ENCODE data around the gene MX2. TPM values are rescaled to one million over a fixed set of nuclear protein-coding genes. Genes with fewer than 3 reads are reported as not detected.

The MX2 gene
- total and polyA plus RNA-seq, 2 of the 4 experiments (the other 2 are of a cell fraction), result 0.53 to 0.54 TPM

GRCh38 chr21:41327753-41328152, 34.1 kb upstream of the MX2 start:
- Histone ChIP-seq H2BK5ac (ENCODE audit: low read depth, low read length, poor library complexity, severe bottlenecking) (no peak overlapping the region), H4K5ac (ENCODE audit: low read depth, low read length) (no peak overlapping the region), H4K8ac (ENCODE audit: low read depth in 2 of 2, low read length in 2 of 2) (no peak overlapping the region), H3K9ac (ENCODE audit: low read depth, low read length) (no peak overlapping the region), H3K9me1 (ENCODE audit: insufficient read depth, low read length) (no peaks in the 10 kb centered on the region), H3K9me3 (ENCODE audit: control insufficient read depth, insufficient read depth, low read length) (no peaks in the 10 kb centered on the region), H3K4me3 (ENCODE audit: insufficient read depth, low read depth, low read length) (no peak overlapping the region), H3K79me1 (ENCODE audit: low read depth in 1 of 2, low read length in 2 of 2) (no peaks in the 10 kb centered on the region), H3K36me3 (ENCODE audit: control insufficient read depth, insufficient read depth, low read length) (no peaks in the 10 kb centered on the region), H3K4me1 (ENCODE audit: control insufficient read depth, insufficient read depth, low read length) (no peaks in the 10 kb centered on the region), H2AK9ac (replicated peaks; ENCODE audit: low read depth, low read length, poor library complexity) (no peak overlapping the region), H2AFZ (replicated peaks; ENCODE audit: low read length, poor library complexity) (no peak overlapping the region), H2BK20ac (ENCODE audit: low read depth, low read length) (no peak overlapping the region), H4K91ac (ENCODE audit: insufficient read depth, low read depth, low read length) (no peak overlapping the region), H3K14ac (replicated peaks; ENCODE audit: low read depth, low read length) (no peak overlapping the region), H4K20me1 (ENCODE audit: insufficient read depth, low read length) (no peaks in the 10 kb centered on the region), H3K56ac (ENCODE audit: extremely low read depth, insufficient read depth, low read length) (no peak overlapping the region), H3K4ac (ENCODE audit: low read depth, low read length) (no peak overlapping the region), H3K27me3 (ENCODE audit: control insufficient read depth, insufficient read depth, low read length) (peaks cover 4% of the 10 kb centered on the region; the same call in 1 of the 2 replicates), H2AK5ac (ENCODE audit: low read depth, low read length) (no peak overlapping the region), H2BK15ac (ENCODE audit: low read depth, low read length) (no peak overlapping the region), H3K23ac (ENCODE audit: low read depth, low read length) (no peak overlapping the region), H2BK120ac (ENCODE audit: low read depth, low read length) (no peak overlapping the region), H3K4me2 (ENCODE audit: low read depth, low read length) (no peak overlapping the region), H3K27ac (ENCODE audit: insufficient read depth, low read length) (no peak overlapping the region), H3K18ac (ENCODE audit: low read depth, low read length) (no peak overlapping the region)
- TF ChIP-seq MAZ (IDR thresholded peaks at IDR 0.05; ENCODE audit: borderline replicate concordance, low read depth, low read length), result no peak
- TF ChIP-seq BHLHE40 (IDR thresholded peaks at IDR 0.05; ENCODE audit: low read depth, low read length), result no peak
- no peak for TF ChIP-seq POLR2A (IDR thresholded peaks at IDR 0.05; ENCODE audit: low read depth, low read length)
- no peak for TF ChIP-seq SMC3 (IDR thresholded peaks at IDR 0.05; ENCODE audit: low read depth, low read length)
- TF ChIP-seq NFE2L2 (IDR thresholded peaks at IDR 0.05; ENCODE audit: low read depth, low read length), result no peak
- no peak for TF ChIP-seq MAFK (IDR thresholded peaks at IDR 0.05; ENCODE audit: low read depth, low read length)
- TF ChIP-seq ELK1 (IDR thresholded peaks at IDR 0.05; ENCODE audit: borderline replicate concordance, low read depth, low read length), result no peak
- no peak for TF ChIP-seq CHD1 (IDR thresholded peaks at IDR 0.05; ENCODE audit: low read depth, low read length)
- TF ChIP-seq CTCF (conservative IDR thresholded peaks at IDR 0.05; ENCODE audit: low read depth, low read length), result no peak
- TF ChIP-seq RFX5 (IDR thresholded peaks at IDR 0.05; ENCODE audit: low read depth, low read length), result no peak
- TF ChIP-seq MXI1 (IDR thresholded peaks at IDR 0.05; ENCODE audit: borderline replicate concordance, low read depth, low read length), result no peak
- TF ChIP-seq CEBPB (IDR thresholded peaks at IDR 0.05; ENCODE audit: low read depth, low read length), result no peak
- TF ChIP-seq USF2 (IDR thresholded peaks at IDR 0.05; ENCODE audit: low read depth, low read length), result no peak
- TF ChIP-seq FOS (IDR thresholded peaks at IDR 0.05; ENCODE audit: low read depth, low read length), result no peak
- no peak for ATAC-seq (ENCODE audit: low read depth)
- intact Hi-C loops (cut with micrococcal nuclease) (no loop called here), in situ Hi-C loops (cut with MboI; ENCODE audit: low sequenced_read_pairs) (no loop called here), dilution Hi-C loops (cut with HindIII; ENCODE audit: low sequenced_read_pairs, unreplicated experiment) (no loop called here)
- WGBS, 2 experiments (ENCODE audit: extremely low coverage in 2 of 2, insufficient read length in 1 of 2), result 62% methylated on average over 3 of the region's 8 CpGs; no CpG with 5 or more reads in 1 of the 2 experiments
- BruUV-seq (replicated peaks), result no TSS peak
- no peak for DNase-seq
- CTCF ChIA-PET, result no interaction called here
- POLR2A ChIA-PET (ENCODE audit: unreplicated experiment), result no interaction called here
